GM20431 (cell line): ENCODE measurements around the gene EGFL7.

ENCODE experiments used
- in situ Hi-C: fragments of 300-500 bp; cut with MseI, MboI; formaldehyde crosslinking; loops from one replicate; pipeline ENCODE4 v1.15.0; 2020; ENCODE audit warnings: low sequenced_read_pairs; ENCODE audit not compliant: unreplicated experiment

Gene EGFL7

GRCh38 chr9:136683173-136683745 is 20.5 kb downstream of the EGFL7 start:
- in situ Hi-C loops, result no loop called here

- in situ Hi-C loops, result no loop called here
Measured at GRCh38 chr9:136683755-136684154, 21.0 kb downstream of the EGFL7 start.

- in situ Hi-C loops, result no loop called here
Measured at GRCh38 chr9:136684339-136684738, 21.6 kb downstream of the EGFL7 start.

GRCh38 chr9:136684799-136685198 is 22.1 kb downstream of the EGFL7 start:
- in situ Hi-C loops, result no loop called here

- in situ Hi-C loops, result no loop called here
Measured at GRCh38 chr9:136685216-136685615, 22.5 kb downstream of the EGFL7 start.

GRCh38 chr9:136685790-136686533 is 23.2 kb downstream of the EGFL7 start:
- in situ Hi-C loops, result no loop called here

GRCh38 chr9:136686534-136686793 is 23.7 kb downstream of the EGFL7 start:
- in situ Hi-C loops, result no loop called here

GRCh38 chr9:136686794-136687711 is 24.3 kb downstream of the EGFL7 start, which contains the start of gene AGPAT2:
Gene AGPAT2 (minus strand): TSS chr9:136687457. CDS start chr9:136687357, 100 bp downstream.
- in situ Hi-C loops, result no loop called here

- in situ Hi-C loops, result no loop called here
Measured at GRCh38 chr9:136687721-136688223, 25.1 kb downstream of the EGFL7 start.

GRCh38 chr9:136688274-136689107 is 25.8 kb downstream of the EGFL7 start:
- in situ Hi-C loops, result no loop called here

- in situ Hi-C loops, result no loop called here
Measured at GRCh38 chr9:136689108-136689460, 26.4 kb downstream of the EGFL7 start.

GRCh38 chr9:136690104-136690805 is 27.5 kb downstream of the EGFL7 start:
- in situ Hi-C loops, result no loop called here

GRCh38 chr9:136690806-136691261 is 28.1 kb downstream of the EGFL7 start:
- in situ Hi-C loops, result no loop called here

GRCh38 chr9:136691316-136692184 is 28.8 kb downstream of the EGFL7 start:
- in situ Hi-C loops, result no loop called here

- in situ Hi-C loops, result no loop called here
Measured at GRCh38 chr9:136692185-136693134, 29.7 kb downstream of the EGFL7 start.

GRCh38 chr9:136693135-136693489 is 30.4 kb downstream of the EGFL7 start:
- in situ Hi-C loops, result no loop called here

GRCh38 chr9:136693490-136694162 is 30.9 kb downstream of the EGFL7 start:
- in situ Hi-C loops, result no loop called here
